Endodermal cell (in vitro differentiated cells): ENCODE results near the gene DCAF15. TPM values are rescaled to one million over a fixed set of nuclear protein-coding genes. Genes with fewer than 3 reads are reported as not detected.

ENCODE experiments used
- DNase-seq: peaks from one replicate; pipeline ENCODE4 v3.0.0-alpha.2; 2017
- H3K27ac ChIP-seq: 2 replicates; pipeline ENCODE4 v1.5.1; 2013; ENCODE audit warnings: mild to moderate bottlenecking, low read depth, low read length, moderate library complexity
- H3K27me3 ChIP-seq: 2 replicates; pipeline ENCODE4 v1.6.1; 2013; ENCODE audit warnings: mild to moderate bottlenecking, low read length, moderate library complexity; ENCODE audit not compliant: insufficient read depth, control insufficient read depth, poor library complexity, severe bottlenecking
- H3K36me3 ChIP-seq: 2 replicates; pipeline ENCODE4 v1.7.0; 2013; ENCODE audit warnings: mild to moderate bottlenecking, low read length, moderate library complexity; ENCODE audit not compliant: control insufficient read depth, insufficient read depth
- H3K4me1 ChIP-seq: one replicate; pipeline ENCODE4 v1.7.0; 2013; ENCODE audit warnings: low read length; ENCODE audit not compliant: control insufficient read depth, insufficient read depth
- H3K4me3 ChIP-seq: 2 replicates; pipeline ENCODE4 v1.5.1; 2013; ENCODE audit warnings: mild to moderate bottlenecking, low read length, moderate library complexity
- H3K9ac ChIP-seq: 2 replicates; pipeline ENCODE4 v1.6.1; 2013; ENCODE audit warnings: mild to moderate bottlenecking, low read length, moderate library complexity; ENCODE audit not compliant: poor library complexity, severe bottlenecking; ENCODE audit errors: extremely low read depth
- H3K9me3 ChIP-seq: 2 replicates; pipeline ENCODE4 v1.6.1; 2013; ENCODE audit warnings: mild to moderate bottlenecking, low read length, moderate library complexity; ENCODE audit not compliant: control insufficient read depth
- H3K27ac Mint-ChIP-seq: 2 replicates; pipeline ENCODE4 v1.8.0; 2020; ENCODE audit warnings: mixed read lengths
- H3K27me3 Mint-ChIP-seq: 2 replicates; pipeline ENCODE4 v1.8.0; 2021; ENCODE audit warnings: mild to moderate bottlenecking, mixed read lengths; ENCODE audit not compliant: insufficient read depth
- H3K36me3 Mint-ChIP-seq: 2 replicates; pipeline ENCODE4 v1.8.0; 2020; ENCODE audit warnings: low read depth, mixed read lengths
- H3K4me1 Mint-ChIP-seq: 2 replicates; pipeline ENCODE4 v1.8.0; 2020; ENCODE audit warnings: mixed read lengths
- H3K4me3 Mint-ChIP-seq: 2 replicates; pipeline ENCODE4 v1.8.0; 2020; ENCODE audit warnings: mild to moderate bottlenecking, moderate library complexity, mixed read lengths
- H3K9me3 Mint-ChIP-seq: 2 replicates; pipeline ENCODE4 v1.8.0; 2020; ENCODE audit warnings: mild to moderate bottlenecking, mixed read lengths
- CTCF ChIP-seq: fragments of 200-600 bp; sonication (generic); conservative IDR thresholded peaks from 2 replicates; pipeline ENCODE4 v1.5.0; 2021; ENCODE audit warnings: antibody characterized with exemption, mild to moderate bottlenecking
- WGBS, 2 experiments: methylation state at CpG; one replicate each; pipeline versions ENCODE4 v1.1.5 to v1.1.7; 2013; ENCODE audit warnings: missing lambda C conversion rate in 2 of 2, mixed read lengths in 1 of 2; ENCODE audit not compliant: insufficient coverage in 1 of 2, insufficient read length in 1 of 2; 5-methylcytosine and 5-hydroxymethylcytosine counted together
- total RNA-seq, 2 donors: library from RNA; stranded (reverse); fragmentation: NEBNext Ultra II Directional in 1 of 2; extraction: Animal tissue kit (Norgen Biotek cat#: 25700) in 1 of 2; gene quantifications; 2 replicates in 1 of 2; 3 replicates in 1 of 2; pipeline ENCODE4 v1.2.1, GENCODE V29; 2021

Gene DCAF15
- total RNA-seq, 2 donors from 2014 or later, result 62.4 to 72.9 TPM

DNA sequence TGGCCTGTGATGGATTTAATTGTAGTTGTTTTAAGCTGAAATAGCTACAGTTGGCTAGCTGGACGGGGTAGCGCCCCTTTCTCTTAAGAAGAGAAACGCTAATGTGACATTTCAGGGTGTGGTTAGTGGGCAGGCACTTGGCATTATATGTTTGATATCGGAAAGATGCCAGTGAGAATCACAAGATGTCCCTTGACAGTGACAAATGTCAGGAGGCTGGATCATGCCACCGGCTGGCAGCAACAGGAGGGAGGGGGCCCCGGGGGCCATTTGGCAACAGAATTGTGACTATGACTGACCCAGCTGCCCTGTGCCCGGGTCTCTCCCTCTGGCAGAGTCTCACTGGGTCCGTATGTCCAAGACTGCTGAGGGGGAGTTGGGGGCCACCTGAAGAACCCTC is 4.7 kb downstream of the DCAF15 start:
- peaks cover 10% of the 10 kb centered on the region for H3K4me1 Mint-ChIP-seq
- 93 to 100% methylated on average over 5 to 8 of the region's 8 CpGs for WGBS, 2 experiments
- H3K9me3 ChIP-seq, result no peaks in the 10 kb centered on the region
- H3K36me3 ChIP-seq, result peaks cover 36% of the 10 kb centered on the region
- DNase-seq, result no peak
- H3K9ac ChIP-seq, result no peak overlapping the region
- no peak for TF ChIP-seq CTCF
- H3K27ac ChIP-seq, result no peak overlapping the region
- no peaks in the 10 kb centered on the region for H3K4me1 ChIP-seq
- H3K27ac Mint-ChIP-seq, result no peak overlapping the region
- H3K4me3 Mint-ChIP-seq, result no peak overlapping the region
- no peaks in the 10 kb centered on the region for H3K27me3 Mint-ChIP-seq
- no peaks in the 10 kb centered on the region for H3K9me3 Mint-ChIP-seq
- H3K36me3 Mint-ChIP-seq, result peaks cover 38% of the 10 kb centered on the region
- no peak overlapping the region for H3K4me3 ChIP-seq
- no peaks in the 10 kb centered on the region for H3K27me3 ChIP-seq

DNA sequence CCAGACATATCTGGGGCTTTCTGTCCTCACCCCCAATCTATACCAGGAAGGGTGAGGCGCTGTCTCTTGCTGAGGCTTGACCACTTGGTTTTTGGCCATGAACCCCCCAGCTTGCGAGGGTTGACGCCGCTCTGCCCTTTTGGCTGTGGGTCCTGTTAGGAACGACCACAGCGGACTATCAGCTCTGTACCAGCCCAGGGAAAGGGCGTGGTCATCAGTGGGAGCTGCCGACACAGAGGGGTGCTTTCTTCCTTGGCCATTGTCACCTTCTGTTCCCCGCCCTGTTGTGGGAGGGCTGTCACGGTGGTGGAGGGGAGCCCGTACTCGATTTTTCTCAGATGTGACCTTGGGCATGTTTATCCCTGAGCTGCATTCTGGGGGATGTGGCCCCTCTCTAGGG is 5.7 kb downstream of the DCAF15 start:
- 88 to 90% methylated on average over 12 of the region's 12 CpGs for WGBS, 2 experiments
- no peak overlapping the region for H3K27ac ChIP-seq
- Mint-ChIP-seq H3K9me3 (no peaks in the 10 kb centered on the region), H3K27ac (no peak overlapping the region), H3K4me1 (peaks cover 9% of the 10 kb centered on the region), H3K27me3 (no peaks in the 10 kb centered on the region), H3K4me3 (no peak overlapping the region), H3K36me3 (peaks cover 38% of the 10 kb centered on the region)
- no peak for TF ChIP-seq CTCF
- peaks cover 36% of the 10 kb centered on the region for H3K36me3 ChIP-seq
- no peak overlapping the region for H3K9ac ChIP-seq
- no peaks in the 10 kb centered on the region for H3K4me1 ChIP-seq
- no peaks in the 10 kb centered on the region for H3K9me3 ChIP-seq
- H3K4me3 ChIP-seq, result no peak overlapping the region
- no peak for DNase-seq
- H3K27me3 ChIP-seq, result no peaks in the 10 kb centered on the region

GRCh38 chr19:13959141-13959961 is 7.0 kb downstream of the DCAF15 start:
- H3K36me3 Mint-ChIP-seq, result peaks cover 38% of the 10 kb centered on the region
- Histone ChIP-seq H3K4me1 (no peaks in the 10 kb centered on the region), H3K36me3 (peaks cover 36% of the 10 kb centered on the region), H3K4me3 (no peak overlapping the region), H3K9ac (no peak overlapping the region), H3K27ac (no peak overlapping the region), H3K27me3 (no peaks in the 10 kb centered on the region), H3K9me3 (no peaks in the 10 kb centered on the region)
- H3K27ac Mint-ChIP-seq, result no peak overlapping the region
- DNase-seq, result no peak
- peaks cover 5% of the 10 kb centered on the region for H3K4me1 Mint-ChIP-seq
- no peak overlapping the region for H3K4me3 Mint-ChIP-seq
- H3K9me3 Mint-ChIP-seq, result no peaks in the 10 kb centered on the region
- TF ChIP-seq CTCF, result no peak
- WGBS, 2 experiments, result 92 to 94% methylated on average over 21 to 41 of the region's 41 CpGs
- peaks cover 11% of the 10 kb centered on the region for H3K27me3 Mint-ChIP-seq
